T-helper 1 cell treated with Interleukin-12 subunit alpha and Interleukin-12 subunit beta and Interleukin-4 antibody, amounts not matched to agents 30 ng/mL and 1 ng/mL, for 36 hours (primary cell): ENCODE results near the gene CD74. TPM values are rescaled to one million over a fixed set of nuclear protein-coding genes. Genes with fewer than 3 reads are reported as not detected.

Source experiments
- intact Hi-C: fragments of 100-400 bp; cut with micrococcal nuclease; formaldehyde crosslinking; loops from one replicate; pipeline ENCODE4 v1.15.1; 2024
- total RNA-seq: library from RNA; stranded (reverse); gene quantifications from 2 replicates; pipeline ENCODE4 v1.2.3, GENCODE V29; 2022

The CD74 gene
- total RNA-seq, 1 donor from 2014 or later: 1,446 TPM

- intact Hi-C loops: no loop called here
Observed at GRCh38 chr5:150399524-150400211, 13.0 kb downstream of the CD74 start.

GRCh38 chr5:150398722-150399523 is 13.8 kb downstream of the CD74 start:
- intact Hi-C loops: loop anchor here (1.0 kb wide), 1 partner anchor 37 kb away; no protein-coding TSS in a partner anchor

- intact Hi-C loops: loop anchor here (1.0 kb wide), 1 partner anchor 38 kb away; no protein-coding TSS in a partner anchor
Observed at GRCh38 chr5:150397782-150398721, 14.7 kb downstream of the CD74 start.

- intact Hi-C loops: no loop called here
Observed at GRCh38 chr5:150397146-150397781, 15.4 kb downstream of the CD74 start.

GRCh38 chr5:150396267-150396666 is 16.4 kb downstream of the CD74 start:
- intact Hi-C loops: no loop called here

- intact Hi-C loops: loop anchor here (2.0 kb wide), 1 partner anchor 15 kb away; no protein-coding TSS in a partner anchor
Observed at GRCh38 chr5:150395688-150395975, 17.1 kb downstream of the CD74 start.

- intact Hi-C loops: loop anchor here (2.0 kb wide), 1 partner anchor 16 kb away; no protein-coding TSS in a partner anchor
Observed at GRCh38 chr5:150394912-150395687, 17.6 kb downstream of the CD74 start.

- intact Hi-C loops: loop anchor here (2.0 kb wide), 1 partner anchor 17 kb away; no protein-coding TSS in a partner anchor
Observed at GRCh38 chr5:150394131-150394530, 18.6 kb downstream of the CD74 start.

- intact Hi-C loops: no loop called here
Observed at GRCh38 chr5:150393096-150393645, 19.5 kb downstream of the CD74 start.

GRCh38 chr5:150392680-150393079 is 20.0 kb downstream of the CD74 start:
- intact Hi-C loops: no loop called here

GRCh38 chr5:150391986-150392385 is 20.7 kb downstream of the CD74 start:
- intact Hi-C loops: no loop called here

GRCh38 chr5:150391064-150391834 is 21.5 kb downstream of the CD74 start:
- intact Hi-C loops: no loop called here

GRCh38 chr5:150389531-150390266 is 23.0 kb downstream of the CD74 start:
- intact Hi-C loops: no loop called here

- intact Hi-C loops: no loop called here
Observed at GRCh38 chr5:150386024-150386855, 26.5 kb downstream of the CD74 start.

GRCh38 chr5:150384701-150385100 is 28.0 kb downstream of the CD74 start:
- intact Hi-C loops: no loop called here

- intact Hi-C loops: no loop called here
Observed at GRCh38 chr5:150377964-150378694, 34.6 kb downstream of the CD74 start.
